OCI-LY7 (cell line): ENCODE measurements around the gene ADAMTS6. TPM values are rescaled to one million over a fixed set of nuclear protein-coding genes. Genes with fewer than 3 reads are reported as not detected.

Source experiments
- BruUV-seq: library from RNA; stranded (reverse); fragments of 400-500 nt; replicated peaks from 2 replicates; lab custom pipeline; 2021; lab: Mats Ljungman, UMichigan
- CTCF ChIA-PET: fragments of 300-600 bp; sonication (Branson Sonifier 250); formaldehyde crosslinking; loops from one replicate; lab custom pipeline; 2022; ENCODE audit warnings: antibody characterized with exemption; ENCODE audit not compliant: unreplicated experiment; lab: Charles Lee
- POLR2A ChIA-PET: fragments of 300-600 bp; sonication (Branson Sonifier 250); formaldehyde crosslinking; loops from one replicate; lab custom pipeline; 2022; ENCODE audit warnings: antibody characterized with exemption; lab: Charles Lee
- DNase-seq: peaks from one replicate; pipeline ENCODE4 v3.0.0-alpha.2; 2015; ENCODE audit warnings: low spot score
- H2AFZ ChIP-seq: fragments of 200-600 bp; sonication (generic), shearing (Covaris generic); 2 replicates; pipeline ENCODE4 v1.6.1; 2014; ENCODE audit warnings: mild to moderate bottlenecking, antibody characterized with exemption, low read length, moderate library complexity
- H3K27ac ChIP-seq: fragments of 200-600 bp; sonication (generic); 2 replicates; pipeline ENCODE4 v1.5.1; 2014; ENCODE audit warnings: mixed run types, low read depth, mild to moderate bottlenecking, moderate library complexity, low read length, inconsistent platforms; ENCODE audit not compliant: poor library complexity, severe bottlenecking
- H3K36me3 ChIP-seq: fragments of 200-600 bp; sonication (generic); 2 replicates; pipeline ENCODE4 v1.6.1; 2014; ENCODE audit warnings: mild to moderate bottlenecking, antibody characterized with exemption, low read length, moderate library complexity, mixed read lengths; ENCODE audit not compliant: insufficient read depth
- H3K4me1 ChIP-seq: fragments of 200-600 bp; sonication (generic); 2 replicates; pipeline ENCODE4 v1.5.1; 2014; ENCODE audit warnings: mild to moderate bottlenecking, low read length; ENCODE audit not compliant: insufficient read depth, poor library complexity, severe bottlenecking
- H3K4me2 ChIP-seq: fragments of 200-600 bp; sonication (generic); 2 replicates; pipeline ENCODE4 v1.6.1; 2014; ENCODE audit warnings: mild to moderate bottlenecking, low read length
- H3K4me3 ChIP-seq: fragments of 200-600 bp; sonication (generic); 2 replicates; pipeline ENCODE4 v1.5.1; 2014; ENCODE audit warnings: mild to moderate bottlenecking, low read depth, low read length; ENCODE audit not compliant: poor library complexity, severe bottlenecking
- H3K79me2 ChIP-seq: fragments of 200-600 bp; sonication (generic); 2 replicates; pipeline ENCODE4 v1.6.1; 2016; ENCODE audit warnings: low read depth, mild to moderate bottlenecking, low read length, moderate library complexity, mixed read lengths; ENCODE audit not compliant: insufficient read depth
- H3K9me2 ChIP-seq: fragments of 200-600 bp; sonication (generic); 2 replicates; pipeline ENCODE4 v1.6.1; 2016; ENCODE audit warnings: mild to moderate bottlenecking, low read length, mixed read lengths; ENCODE audit not compliant: insufficient read depth
- H3K9me3 ChIP-seq: fragments of 200-600 bp; sonication (generic); 2 replicates; pipeline ENCODE4 v1.6.1; 2014; ENCODE audit warnings: mild to moderate bottlenecking, mixed run types, low read length, mixed read lengths
- H4K20me1 ChIP-seq: fragments of 200-600 bp; sonication (generic); 2 replicates; pipeline ENCODE4 v1.6.1; 2014; ENCODE audit warnings: mild to moderate bottlenecking, antibody characterized with exemption, low read length, moderate library complexity, mixed read lengths; ENCODE audit not compliant: insufficient read depth
- EZH2phosphoT487 ChIP-seq: fragments of 200-600 bp; sonication (generic); IDR thresholded peaks from 2 replicates; pipeline ENCODE4 v1.6.1; 2018; ENCODE audit warnings: low read depth, borderline replicate concordance, mild to moderate bottlenecking, mixed run types, antibody characterized with exemption, low read length, moderate library complexity, mixed read lengths
- intact Hi-C: fragments of 100-400 bp; cut with micrococcal nuclease; formaldehyde crosslinking; loops from one replicate; pipeline ENCODE4 v1.10.0; 2022; ENCODE audit not compliant: unreplicated experiment
- total RNA-seq, 2 experiments: library from RNA; depleted of rRNA in 1 of 2; stranded (reverse); fragments of >200 nt in 1 of 2; shearing (Covaris generic) in 1 of 2; gene quantifications; 2 replicates each; pipeline ENCODE4 v1.2.3, GENCODE V29; 2014 to 2022
- TF ChIP-seq, protein P1 (sequence below): fragments of 200-600 bp; sonication (generic); conservative IDR thresholded peaks from 2 replicates; pipeline ENCODE4 v1.5.1; 2014; ENCODE audit warnings: mild to moderate bottlenecking, antibody characterized with exemption, low read length, moderate library complexity, mixed read lengths

ADAMTS6 gene
- total RNA-seq, 2 experiments from 2014 or later, result 13.9 to 18.1 TPM

DNA sequence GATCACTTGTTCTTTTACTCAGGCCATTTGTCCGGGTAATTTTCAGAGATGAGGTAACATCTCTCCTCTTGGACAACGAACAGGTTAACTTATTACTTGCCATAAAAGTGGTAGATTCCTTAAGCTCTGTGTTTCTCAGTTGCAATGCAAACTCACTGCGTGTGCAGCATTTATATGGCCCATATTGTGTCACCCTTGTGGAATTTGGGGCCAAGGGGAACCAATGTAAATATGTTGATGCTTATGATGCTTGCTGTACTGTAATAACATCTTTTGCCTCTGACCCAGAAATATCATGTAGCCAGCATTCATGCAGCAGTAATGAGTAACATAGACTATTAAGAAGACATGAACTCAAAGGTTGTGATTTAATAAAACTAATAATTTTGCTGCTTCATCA lies 175.8 kb downstream of the ADAMTS6 start:
- Histone ChIP-seq H2AFZ (no peak overlapping the region), H3K4me2 (no peak overlapping the region), H3K9me2 (no peaks in the 10 kb centered on the region), H4K20me1 (no peaks in the 10 kb centered on the region), H3K79me2 (no peaks in the 10 kb centered on the region), H3K4me3 (no peak overlapping the region), H3K9me3 (no peaks in the 10 kb centered on the region), H3K27ac (no peak overlapping the region), H3K4me1 (no peaks in the 10 kb centered on the region), H3K36me3 (no peaks in the 10 kb centered on the region)
- ChIA-PET CTCF (no interaction called here), POLR2A (no interaction called here)
- TF ChIP-seq, protein P1, sequence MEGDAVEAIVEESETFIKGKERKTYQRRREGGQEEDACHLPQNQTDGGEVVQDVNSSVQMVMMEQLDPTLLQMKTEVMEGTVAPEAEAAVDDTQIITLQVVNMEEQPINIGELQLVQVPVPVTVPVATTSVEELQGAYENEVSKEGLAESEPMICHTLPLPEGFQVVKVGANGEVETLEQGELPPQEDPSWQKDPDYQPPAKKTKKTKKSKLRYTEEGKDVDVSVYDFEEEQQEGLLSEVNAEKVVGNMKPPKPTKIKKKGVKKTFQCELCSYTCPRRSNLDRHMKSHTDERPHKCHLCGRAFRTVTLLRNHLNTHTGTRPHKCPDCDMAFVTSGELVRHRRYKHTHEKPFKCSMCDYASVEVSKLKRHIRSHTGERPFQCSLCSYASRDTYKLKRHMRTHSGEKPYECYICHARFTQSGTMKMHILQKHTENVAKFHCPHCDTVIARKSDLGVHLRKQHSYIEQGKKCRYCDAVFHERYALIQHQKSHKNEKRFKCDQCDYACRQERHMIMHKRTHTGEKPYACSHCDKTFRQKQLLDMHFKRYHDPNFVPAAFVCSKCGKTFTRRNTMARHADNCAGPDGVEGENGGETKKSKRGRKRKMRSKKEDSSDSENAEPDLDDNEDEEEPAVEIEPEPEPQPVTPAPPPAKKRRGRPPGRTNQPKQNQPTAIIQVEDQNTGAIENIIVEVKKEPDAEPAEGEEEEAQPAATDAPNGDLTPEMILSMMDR, result no peak
- no peak for TF ChIP-seq EZH2phosphoT487
- no peak for DNase-seq
- intact Hi-C loops, result no loop called here
- BruUV-seq, result no TSS peak

DNA sequence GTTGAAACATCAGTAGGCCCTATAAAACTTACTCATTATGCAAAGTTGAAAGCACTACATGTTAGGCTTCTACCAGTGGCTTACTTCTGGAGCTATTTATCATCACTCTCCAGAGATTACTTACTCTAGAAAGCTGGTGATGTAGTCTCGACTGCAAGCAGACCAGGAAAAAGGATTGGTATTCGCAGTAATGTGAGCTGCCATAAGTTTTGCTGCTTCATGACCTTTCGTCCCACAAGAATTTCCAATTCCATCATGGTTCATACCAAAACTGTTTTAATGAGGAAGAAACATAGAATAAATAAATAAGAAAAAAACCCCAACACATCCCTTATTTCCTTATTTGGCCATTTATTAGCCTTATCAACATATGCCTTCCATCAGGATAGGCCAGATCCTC lies 181.9 kb downstream of the ADAMTS6 start:
- H3K4me2 ChIP-seq, result no peak overlapping the region
- TF ChIP-seq, protein P1, result no peak
- no peak for TF ChIP-seq EZH2phosphoT487
- H3K36me3 ChIP-seq, result no peaks in the 10 kb centered on the region
- no peaks in the 10 kb centered on the region for H3K9me2 ChIP-seq
- no peak overlapping the region for H3K4me3 ChIP-seq
- DNase-seq, result no peak
- no peaks in the 10 kb centered on the region for H3K9me3 ChIP-seq
- H4K20me1 ChIP-seq, result no peaks in the 10 kb centered on the region
- CTCF ChIA-PET, result no interaction called here
- POLR2A ChIA-PET, result interaction anchor here (0.6 to 0.9 kb wide), 2 partner anchors 8 to 473 kb away, joined by 3 read pairs; no protein-coding TSS in a partner anchor
- intact Hi-C loops, result no loop called here
- H3K4me1 ChIP-seq, result no peaks in the 10 kb centered on the region
- H2AFZ ChIP-seq, result no peak overlapping the region
- no peak overlapping the region for H3K27ac ChIP-seq
- no peaks in the 10 kb centered on the region for H3K79me2 ChIP-seq
- no TSS peak for BruUV-seq

- no peak for DNase-seq
- H3K27ac ChIP-seq, result no peak overlapping the region
- no peak overlapping the region for H3K4me2 ChIP-seq
- H4K20me1 ChIP-seq, result no peaks in the 10 kb centered on the region
- no peaks in the 10 kb centered on the region for H3K79me2 ChIP-seq
- BruUV-seq, result no TSS peak
- POLR2A ChIA-PET, result interaction anchor here (0.6 kb wide), 1 partner anchor 183 kb away, joined by 3 read pairs; no protein-coding TSS in a partner anchor
- no peaks in the 10 kb centered on the region for H3K36me3 ChIP-seq
- H3K4me3 ChIP-seq, result no peak overlapping the region
- H2AFZ ChIP-seq, result no peak overlapping the region
- no peaks in the 10 kb centered on the region for H3K9me3 ChIP-seq
- CTCF ChIA-PET, result no interaction called here
- TF ChIP-seq, protein P1, result no peak
- TF ChIP-seq EZH2phosphoT487, result no peak
- H3K4me1 ChIP-seq, result peaks cover 5% of the 10 kb centered on the region
- intact Hi-C loops, result no loop called here
- no peaks in the 10 kb centered on the region for H3K9me2 ChIP-seq
These were observed 185.7 kb downstream of the ADAMTS6 start for GRCh38 chr5:65296067-65296466.
